ENCODE data around the gene C1QTNF3. TPM values are rescaled to one million over a fixed set of nuclear protein-coding genes. Genes with fewer than 3 reads are reported as not detected.

The C1QTNF3 gene
- total RNA-seq, 2 donors from 2014 or later = 2.7 to 4.6 TPM

GRCh38 chr5:33976307-33976706 is 66.7 kb downstream of the C1QTNF3 start:
- Histone ChIP-seq H3K9me3 (no peaks in the 10 kb centered on the region), H3K4me1 (no peaks in the 10 kb centered on the region), H3K27me3 (no peaks in the 10 kb centered on the region), H3K9ac (ENCODE audit: low read depth in 2 of 2, low read length in 2 of 2) (no peak overlapping the region), H3K4me3 (no peak overlapping the region), H3K27ac (no peak overlapping the region), H3K36me3 (no peaks in the 10 kb centered on the region)
- no peak for DNase-seq
- TF ChIP-seq, protein P1, sequence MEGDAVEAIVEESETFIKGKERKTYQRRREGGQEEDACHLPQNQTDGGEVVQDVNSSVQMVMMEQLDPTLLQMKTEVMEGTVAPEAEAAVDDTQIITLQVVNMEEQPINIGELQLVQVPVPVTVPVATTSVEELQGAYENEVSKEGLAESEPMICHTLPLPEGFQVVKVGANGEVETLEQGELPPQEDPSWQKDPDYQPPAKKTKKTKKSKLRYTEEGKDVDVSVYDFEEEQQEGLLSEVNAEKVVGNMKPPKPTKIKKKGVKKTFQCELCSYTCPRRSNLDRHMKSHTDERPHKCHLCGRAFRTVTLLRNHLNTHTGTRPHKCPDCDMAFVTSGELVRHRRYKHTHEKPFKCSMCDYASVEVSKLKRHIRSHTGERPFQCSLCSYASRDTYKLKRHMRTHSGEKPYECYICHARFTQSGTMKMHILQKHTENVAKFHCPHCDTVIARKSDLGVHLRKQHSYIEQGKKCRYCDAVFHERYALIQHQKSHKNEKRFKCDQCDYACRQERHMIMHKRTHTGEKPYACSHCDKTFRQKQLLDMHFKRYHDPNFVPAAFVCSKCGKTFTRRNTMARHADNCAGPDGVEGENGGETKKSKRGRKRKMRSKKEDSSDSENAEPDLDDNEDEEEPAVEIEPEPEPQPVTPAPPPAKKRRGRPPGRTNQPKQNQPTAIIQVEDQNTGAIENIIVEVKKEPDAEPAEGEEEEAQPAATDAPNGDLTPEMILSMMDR (IDR thresholded peaks at IDR 0.05) = no peak
- intact Hi-C loops (cut with DNase I) = no loop called here

DNA sequence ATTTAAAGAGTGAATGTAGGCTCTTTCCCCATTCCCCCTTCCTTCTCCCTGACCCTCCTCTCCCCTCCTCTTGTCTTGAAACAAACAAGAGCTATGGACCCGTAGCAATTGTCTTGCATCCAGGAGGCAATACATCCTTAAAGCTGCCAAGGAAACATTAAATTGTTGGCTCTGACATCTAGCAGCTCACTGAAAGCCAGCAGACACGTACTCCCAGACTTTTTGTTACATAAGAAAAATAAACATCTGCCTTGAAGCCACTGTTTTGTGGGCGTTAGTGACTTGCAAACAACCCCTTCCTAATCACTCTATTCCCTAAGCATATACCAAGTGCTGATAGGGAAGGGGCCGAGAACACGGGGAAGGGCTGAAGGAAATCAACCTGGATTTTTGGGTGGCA is 67.2 kb downstream of the C1QTNF3 start:
- no peak for DNase-seq
- no peak overlapping the region for H3K9ac ChIP-seq (ENCODE audit: low read depth in 2 of 2, low read length in 2 of 2)
- no peak overlapping the region for H3K27ac ChIP-seq
- H3K4me1 ChIP-seq = no peaks in the 10 kb centered on the region
- intact Hi-C loops (cut with DNase I) = no loop called here
- no peaks in the 10 kb centered on the region for H3K27me3 ChIP-seq
- no peaks in the 10 kb centered on the region for H3K36me3 ChIP-seq
- TF ChIP-seq, protein P1 (IDR thresholded peaks at IDR 0.05) = no peak
- no peak overlapping the region for H3K4me3 ChIP-seq
- no peaks in the 10 kb centered on the region for H3K9me3 ChIP-seq

GRCh38 chr5:33973271-33973670 is 69.7 kb downstream of the C1QTNF3 start:
- no peak for DNase-seq
- Histone ChIP-seq H3K4me1 (no peaks in the 10 kb centered on the region), H3K9ac (ENCODE audit: low read depth in 2 of 2, low read length in 2 of 2) (no peak overlapping the region), H3K4me3 (no peak overlapping the region), H3K36me3 (no peaks in the 10 kb centered on the region), H3K9me3 (no peaks in the 10 kb centered on the region), H3K27ac (no peak overlapping the region), H3K27me3 (no peaks in the 10 kb centered on the region)
- intact Hi-C loops (cut with DNase I) = no loop called here
- TF ChIP-seq, protein P1 (IDR thresholded peaks at IDR 0.05) = no peak

DNA sequence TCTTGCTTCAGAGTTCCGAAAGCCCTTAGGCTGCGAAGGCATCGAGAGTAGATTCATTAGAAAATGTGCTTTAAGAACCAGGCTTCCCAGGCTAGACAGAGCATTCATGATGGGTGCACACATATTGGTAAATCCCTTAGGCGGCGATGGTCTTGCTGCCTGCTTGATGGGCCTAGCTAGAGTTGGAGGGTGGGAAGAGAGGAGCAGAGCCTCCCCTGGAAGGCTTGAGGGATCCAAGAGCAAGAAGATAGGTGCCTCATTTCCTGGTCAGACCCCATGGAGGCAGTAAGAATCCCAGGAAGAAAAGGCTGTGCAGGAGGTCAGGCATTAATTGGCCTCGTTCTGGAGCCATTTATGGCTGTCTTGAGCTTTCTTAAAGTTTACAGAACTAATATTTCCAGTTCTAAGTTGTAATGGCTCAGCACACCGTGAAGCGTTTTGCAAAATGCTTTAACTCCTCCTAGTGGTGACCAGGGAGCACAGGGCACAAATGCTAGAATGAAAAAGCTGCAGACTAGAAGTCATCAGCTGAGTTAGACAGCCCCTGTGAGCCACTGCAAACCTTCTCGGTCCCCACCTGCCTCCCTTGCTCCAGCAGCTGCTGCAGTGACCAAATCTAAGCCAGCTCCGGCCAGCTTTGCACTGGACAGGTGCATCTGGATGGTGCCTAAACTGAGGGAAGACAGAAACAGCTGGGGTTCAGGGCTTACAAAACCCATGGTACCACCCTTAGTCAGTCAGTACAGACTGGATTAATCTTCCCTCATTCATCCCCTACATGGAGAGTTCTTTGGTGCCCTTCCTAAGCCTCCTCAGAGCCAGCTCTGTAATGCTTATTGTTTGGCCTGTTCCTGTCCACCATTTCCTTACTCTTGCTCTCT is 73.2 kb downstream of the C1QTNF3 start:
- Histone ChIP-seq H3K9ac (ENCODE audit: low read depth in 2 of 2, low read length in 2 of 2) (no peak overlapping the region), H3K36me3 (no peaks in the 10 kb centered on the region), H3K4me3 (no peak overlapping the region), H3K4me1 (no peaks in the 10 kb centered on the region), H3K27me3 (no peaks in the 10 kb centered on the region), H3K9me3 (no peaks in the 10 kb centered on the region), H3K27ac (no peak overlapping the region)
- intact Hi-C loops (cut with DNase I) = no loop called here
- TF ChIP-seq, protein P1 (IDR thresholded peaks at IDR 0.05) = peak; percentile 51
- DNase-seq = no peak

GRCh38 chr5:33968211-33969005 is 74.6 kb downstream of the C1QTNF3 start:
- H3K4me1 ChIP-seq = no peaks in the 10 kb centered on the region
- no peak for DNase-seq
- intact Hi-C loops (cut with DNase I) = no loop called here
- no peaks in the 10 kb centered on the region for H3K27me3 ChIP-seq
- H3K4me3 ChIP-seq = no peak overlapping the region
- H3K9me3 ChIP-seq = no peaks in the 10 kb centered on the region
- no peak overlapping the region for H3K27ac ChIP-seq
- H3K9ac ChIP-seq (ENCODE audit: low read depth in 2 of 2, low read length in 2 of 2) = no peak overlapping the region
- TF ChIP-seq, protein P1 (IDR thresholded peaks at IDR 0.05) = no peak
- H3K36me3 ChIP-seq = no peaks in the 10 kb centered on the region

Other genes with a start within 250 kb of the C1QTNF3 start
- gene ADAMTS12, start 151.2 kb downstream of the C1QTNF3 start, total RNA-seq = 1 to 10 TPM in 1 of 2 donors, under 1 TPM in 1; 0.42 to 1.1 TPM
- gene RXFP3, start 106.8 kb downstream of the C1QTNF3 start, total RNA-seq = not detected
- under 1 TPM in 1 of 2 donors, not detected in 1; 0.32 TPM for gene SLC45A2, start 58.5 kb downstream of the C1QTNF3 start, total RNA-seq
- 10 to 100 TPM; 50.3 to 67.9 TPM for gene AMACR, start 35.2 kb downstream of the C1QTNF3 start, total RNA-seq

Measured in colonic mucosa (tissue), 4 donors.